Measurements from ENCODE around the gene LUC7L3.

DNA sequence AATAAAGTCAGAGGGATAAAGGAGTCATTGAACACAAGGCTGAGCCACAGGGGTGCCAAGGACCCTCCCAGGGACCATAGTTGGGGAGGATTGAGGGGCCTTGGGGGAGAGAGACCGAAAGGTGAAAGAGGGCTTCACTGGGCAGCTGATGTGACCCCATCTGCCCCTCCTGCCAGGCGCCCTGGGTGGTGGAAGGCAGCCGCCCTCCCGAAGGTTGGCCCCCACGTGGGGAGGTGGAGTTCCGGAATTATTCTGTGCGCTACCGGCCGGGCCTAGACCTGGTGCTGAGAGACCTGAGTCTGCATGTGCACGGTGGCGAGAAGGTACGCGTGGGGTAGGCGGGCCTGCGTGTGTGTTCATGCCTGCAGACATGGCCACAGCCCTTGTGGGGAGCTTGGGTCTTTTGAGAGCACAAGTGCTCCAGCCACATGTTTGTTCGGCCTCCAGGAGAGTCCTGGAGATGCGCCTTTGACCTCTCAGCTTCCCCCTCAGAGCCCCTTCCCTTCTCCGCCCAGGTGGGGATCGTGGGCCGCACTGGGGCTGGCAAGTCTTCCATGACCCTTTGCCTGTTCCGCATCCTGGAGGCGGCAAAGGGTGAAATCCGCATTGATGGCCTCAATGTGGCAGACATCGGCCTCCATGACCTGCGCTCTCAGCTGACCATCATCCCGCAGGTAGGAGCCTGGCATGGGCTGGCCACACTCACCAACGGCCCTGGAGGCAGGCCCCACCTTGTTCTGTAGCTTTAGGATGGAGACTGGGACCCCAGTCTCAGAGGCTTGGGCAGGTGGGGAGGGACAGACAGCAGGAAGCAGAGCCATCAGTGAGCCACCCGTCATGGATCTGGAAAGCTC lies 35.7 kb upstream of the LUC7L3 start:
- TF ChIP-seq, protein P1, sequence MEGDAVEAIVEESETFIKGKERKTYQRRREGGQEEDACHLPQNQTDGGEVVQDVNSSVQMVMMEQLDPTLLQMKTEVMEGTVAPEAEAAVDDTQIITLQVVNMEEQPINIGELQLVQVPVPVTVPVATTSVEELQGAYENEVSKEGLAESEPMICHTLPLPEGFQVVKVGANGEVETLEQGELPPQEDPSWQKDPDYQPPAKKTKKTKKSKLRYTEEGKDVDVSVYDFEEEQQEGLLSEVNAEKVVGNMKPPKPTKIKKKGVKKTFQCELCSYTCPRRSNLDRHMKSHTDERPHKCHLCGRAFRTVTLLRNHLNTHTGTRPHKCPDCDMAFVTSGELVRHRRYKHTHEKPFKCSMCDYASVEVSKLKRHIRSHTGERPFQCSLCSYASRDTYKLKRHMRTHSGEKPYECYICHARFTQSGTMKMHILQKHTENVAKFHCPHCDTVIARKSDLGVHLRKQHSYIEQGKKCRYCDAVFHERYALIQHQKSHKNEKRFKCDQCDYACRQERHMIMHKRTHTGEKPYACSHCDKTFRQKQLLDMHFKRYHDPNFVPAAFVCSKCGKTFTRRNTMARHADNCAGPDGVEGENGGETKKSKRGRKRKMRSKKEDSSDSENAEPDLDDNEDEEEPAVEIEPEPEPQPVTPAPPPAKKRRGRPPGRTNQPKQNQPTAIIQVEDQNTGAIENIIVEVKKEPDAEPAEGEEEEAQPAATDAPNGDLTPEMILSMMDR (IDR thresholded peaks at IDR 0.05; ENCODE audit: insufficient read depth, low read length) = no peak
- TF ChIP-seq GABPA (IDR thresholded peaks at IDR 0.05; ENCODE audit: low read depth) (no peak), POLR2AphosphoS5 (IDR thresholded peaks at IDR 0.05; ENCODE audit: low read depth) (no peak), SPI1 (IDR thresholded peaks at IDR 0.05; ENCODE audit: borderline replicate concordance, low read depth) (no peak)
